ENCODE measurements around the gene SLC25A5. TPM values are rescaled to one million over a fixed set of nuclear protein-coding genes. Genes with fewer than 3 reads are reported as not detected.
A peak's percentile ranks its signal among the peaks of the same experiment; 100 is the strongest.

The SLC25A5 gene
- 100 to 1,000 TPM; 110 to 269 (median 202) TPM for total RNA-seq

- TF ChIP-seq CTCF (IDR thresholded peaks at IDR 0.05) = no peak
- peak; percentile 47 to 85 for TF ChIP-seq POLR2A (IDR thresholded peaks at IDR 0.05)
- H3K4me3 ChIP-seq (replicated peaks in 1 of 3) = peak within 1 kb of the TSS; percentile 39 to 83 (median 44)
- peak within 1 kb of the TSS; percentile 86 to 94 (median 89) for H3K27ac ChIP-seq
- no peaks in the 10 kb centered on the region for H3K27me3 ChIP-seq
- H3K4me1 ChIP-seq = peaks cover 0 to 5% of the 10 kb centered on the region in 2 donors
- WGBS, 2 donors = 12 to 35% methylated on average over 6 to 10 of the region's 46 CpGs
- no peaks in the 10 kb centered on the region for H3K9me3 ChIP-seq
- peak; percentile 78 to 82 for DNase-seq
- intact Hi-C loops (cut with DNase I) = no loop called here
- H3K36me3 ChIP-seq = peaks cover 0 to 15% of the 10 kb centered on the region in 2 donors
Observed at GRCh38 chrX:119467842-119468550, at the start of gene SLC25A5. Gene SLC25A5 (plus strand): TSS chrX:119468444. CDS start chrX:119468516, 72 bp downstream.

DNA sequence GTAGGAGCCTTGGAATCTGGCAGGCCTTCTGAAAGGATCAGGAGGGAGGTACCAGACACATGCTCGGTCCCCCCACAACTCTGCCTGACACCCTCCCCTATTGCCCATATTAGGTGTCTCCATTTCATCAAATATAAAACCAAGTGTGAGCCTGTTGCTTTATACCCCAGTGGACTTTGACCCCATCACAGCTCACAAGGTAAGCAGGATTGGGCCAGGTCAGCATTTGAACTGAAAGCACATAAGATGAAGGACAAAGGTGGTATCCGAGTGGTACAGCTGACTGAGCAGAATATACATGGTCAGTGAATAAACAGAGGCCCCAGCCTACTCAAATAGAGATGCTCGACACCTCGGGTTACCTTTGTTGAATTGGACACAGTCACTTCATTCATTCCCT is 49.1 kb upstream of the SLC25A5 start:
- Histone ChIP-seq H3K36me3 (no peaks in the 10 kb centered on the region), H3K27me3 (no peaks in the 10 kb centered on the region), H3K27ac (no peak overlapping the region), H3K4me3 (replicated peaks in 1 of 3) (no peak overlapping the region), H3K9me3 (no peaks in the 10 kb centered on the region), H3K4me1 (no peaks in the 10 kb centered on the region)
- TF ChIP-seq CTCF (IDR thresholded peaks at IDR 0.05) (no peak), POLR2A (IDR thresholded peaks at IDR 0.05) (no peak)
- 72 to 80% methylated on average over 4 of the region's 4 CpGs for WGBS, 2 donors
- intact Hi-C loops (cut with DNase I) = no loop called here
- no peak for DNase-seq

- WGBS, 2 donors = 89 to 100% methylated on average over 2 of the region's 2 CpGs
- Histone ChIP-seq H3K4me3 (replicated peaks in 1 of 3) (no peak overlapping the region), H3K36me3 (no peaks in the 10 kb centered on the region), H3K4me1 (no peaks in the 10 kb centered on the region), H3K27me3 (no peaks in the 10 kb centered on the region), H3K27ac (no peak overlapping the region), H3K9me3 (no peaks in the 10 kb centered on the region)
- DNase-seq = no peak
- intact Hi-C loops (cut with DNase I) = no loop called here
- TF ChIP-seq CTCF (IDR thresholded peaks at IDR 0.05) = no peak
Observed at GRCh38 chrX:119419898-119420297, 48.3 kb upstream of the SLC25A5 start.

DNA sequence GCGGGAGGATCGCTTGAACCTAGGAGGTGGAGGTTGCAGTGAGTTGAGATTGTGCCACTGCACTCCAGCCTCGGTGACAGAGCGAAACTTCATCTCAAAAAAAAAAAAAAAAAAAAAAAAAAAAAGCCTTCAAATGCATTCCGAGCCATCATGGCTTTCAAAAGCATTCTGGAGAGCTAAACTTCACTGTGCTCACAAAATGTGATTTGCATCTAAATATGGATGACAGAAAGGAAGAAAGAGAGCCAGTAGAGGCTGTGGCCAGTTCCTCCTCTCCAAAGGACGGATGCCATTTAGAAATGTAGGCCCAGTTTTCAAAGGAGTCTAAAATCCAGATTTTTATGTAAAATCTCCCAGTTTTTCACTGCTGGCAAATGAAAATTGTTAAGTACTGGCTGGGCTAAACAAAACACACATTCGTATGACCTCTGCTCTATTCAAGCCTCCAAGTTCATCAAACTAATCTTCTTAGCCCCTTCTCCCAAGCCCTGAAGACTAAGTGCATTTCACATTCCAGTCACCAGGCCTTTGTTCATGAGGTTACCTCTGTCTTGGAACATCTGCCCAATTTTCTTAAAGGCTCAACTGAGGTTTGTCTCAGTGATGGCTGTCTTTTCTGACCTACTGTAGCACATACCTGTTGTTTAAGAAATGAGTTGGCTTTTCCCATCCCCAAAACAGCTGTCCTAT is 47.1 kb upstream of the SLC25A5 start:
- no peak for DNase-seq
- intact Hi-C loops (cut with DNase I) = no loop called here
- no peaks in the 10 kb centered on the region for H3K27me3 ChIP-seq
- H3K36me3 ChIP-seq = no peaks in the 10 kb centered on the region
- TF ChIP-seq CTCF (IDR thresholded peaks at IDR 0.05) = no peak
- no peak for TF ChIP-seq POLR2A (IDR thresholded peaks at IDR 0.05)
- WGBS, 2 donors = 92 to 94% methylated on average over 7 of the region's 7 CpGs
- no peak overlapping the region for H3K4me3 ChIP-seq (replicated peaks in 1 of 3)
- H3K4me1 ChIP-seq = no peaks in the 10 kb centered on the region
- H3K9me3 ChIP-seq = no peaks in the 10 kb centered on the region
- no peak overlapping the region for H3K27ac ChIP-seq

GRCh38 chrX:119423631-119424030 is 44.6 kb upstream of the SLC25A5 start:
- intact Hi-C loops (cut with DNase I) = no loop called here
- H3K36me3 ChIP-seq = no peaks in the 10 kb centered on the region
- no peaks in the 10 kb centered on the region for H3K9me3 ChIP-seq
- TF ChIP-seq CTCF (IDR thresholded peaks at IDR 0.05) (no peak), POLR2A (IDR thresholded peaks at IDR 0.05) (no peak)
- H3K27me3 ChIP-seq = no peaks in the 10 kb centered on the region
- WGBS, 2 donors = 97 to 98% methylated on average over 14 of the region's 14 CpGs
- no peaks in the 10 kb centered on the region for H3K4me1 ChIP-seq
- DNase-seq = no peak
- no peak overlapping the region for H3K27ac ChIP-seq
- no peak overlapping the region for H3K4me3 ChIP-seq (replicated peaks in 1 of 3)
